ENCODE results near the gene STAT1. TPM values are rescaled to one million over a fixed set of nuclear protein-coding genes. Genes with fewer than 3 reads are reported as not detected.

The STAT1 gene
- total RNA-seq, 3 donors from 2014 or later (not counting 1 experiment from before 2014, with no cell fraction given) = 49.1 to 91.6 (median 86.2) TPM

- no peak overlapping the region for H3K27ac ChIP-seq (ENCODE audit: low read length)
- peaks cover 32% of the 10 kb centered on the region for H3K4me1 ChIP-seq (ENCODE audit: control insufficient read depth, insufficient read depth, low read length)
- ATAC-seq (peak; percentile 48 to 52 (median 49)), DNase-seq (peak in 1 of 2 donors; percentile 78)
- H3K36me3 ChIP-seq (ENCODE audit: control insufficient read depth, insufficient read depth, low read length) = peaks cover 5% of the 10 kb centered on the region
- 1% methylated on average over 9 of the region's 10 CpGs for WGBS (ENCODE audit: insufficient coverage)
- Mint-ChIP-seq H3K27ac (no peak overlapping the region), H3K9me3 (no peaks in the 10 kb centered on the region), H3K4me1 (peaks cover 33 to 42% of the 10 kb centered on the region in 2 donors), H3K36me3 (no peaks in the 10 kb centered on the region), H3K27me3 (ENCODE audit: low read depth in 2 of 2) (no peaks in the 10 kb centered on the region), H3K4me3 (no peak overlapping the region)
- no peaks in the 10 kb centered on the region for H3K27me3 ChIP-seq (ENCODE audit: control insufficient read depth, insufficient read depth, low read length)
- H3K9me3 ChIP-seq (ENCODE audit: control insufficient read depth, insufficient read depth, low read length) = no peaks in the 10 kb centered on the region
- intact Hi-C loops (cut with micrococcal nuclease) = loop anchor here (1.0 to 2.0 kb wide), 6 partner anchors 13 to 155 kb away; no protein-coding TSS in a partner anchor
- no peak overlapping the region for H3K4me3 ChIP-seq (ENCODE audit: low read length)
- TF ChIP-seq, protein P1, sequence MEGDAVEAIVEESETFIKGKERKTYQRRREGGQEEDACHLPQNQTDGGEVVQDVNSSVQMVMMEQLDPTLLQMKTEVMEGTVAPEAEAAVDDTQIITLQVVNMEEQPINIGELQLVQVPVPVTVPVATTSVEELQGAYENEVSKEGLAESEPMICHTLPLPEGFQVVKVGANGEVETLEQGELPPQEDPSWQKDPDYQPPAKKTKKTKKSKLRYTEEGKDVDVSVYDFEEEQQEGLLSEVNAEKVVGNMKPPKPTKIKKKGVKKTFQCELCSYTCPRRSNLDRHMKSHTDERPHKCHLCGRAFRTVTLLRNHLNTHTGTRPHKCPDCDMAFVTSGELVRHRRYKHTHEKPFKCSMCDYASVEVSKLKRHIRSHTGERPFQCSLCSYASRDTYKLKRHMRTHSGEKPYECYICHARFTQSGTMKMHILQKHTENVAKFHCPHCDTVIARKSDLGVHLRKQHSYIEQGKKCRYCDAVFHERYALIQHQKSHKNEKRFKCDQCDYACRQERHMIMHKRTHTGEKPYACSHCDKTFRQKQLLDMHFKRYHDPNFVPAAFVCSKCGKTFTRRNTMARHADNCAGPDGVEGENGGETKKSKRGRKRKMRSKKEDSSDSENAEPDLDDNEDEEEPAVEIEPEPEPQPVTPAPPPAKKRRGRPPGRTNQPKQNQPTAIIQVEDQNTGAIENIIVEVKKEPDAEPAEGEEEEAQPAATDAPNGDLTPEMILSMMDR (IDR thresholded peaks at IDR 0.05) = peak; percentile 83
These were observed 38.1 kb upstream of the STAT1 start for GRCh38 chr2:191051825-191052778.

DNA sequence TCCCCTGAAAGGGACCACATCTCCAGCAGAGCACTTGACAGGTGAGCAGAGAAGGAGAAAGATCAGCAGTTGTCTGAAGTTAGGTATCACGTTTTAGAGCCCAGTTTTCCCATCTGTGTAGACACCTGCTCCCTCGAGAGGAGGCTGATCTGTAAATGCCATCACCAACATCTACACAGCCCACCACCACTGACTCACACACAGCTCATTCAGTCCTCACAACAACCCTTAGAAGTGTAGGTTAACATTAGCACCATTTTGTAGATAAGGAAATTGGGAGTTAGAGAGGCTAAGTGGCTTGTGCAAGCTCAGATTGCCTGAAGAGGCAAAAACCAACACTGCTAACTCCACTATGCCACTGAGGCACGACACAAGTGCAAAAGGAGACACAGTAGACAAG, 37.2 kb upstream of the STAT1 start:
- peaks cover 8% of the 10 kb centered on the region for H3K36me3 ChIP-seq (ENCODE audit: control insufficient read depth, insufficient read depth, low read length)
- Mint-ChIP-seq H3K4me3 (no peak overlapping the region), H3K27me3 (ENCODE audit: low read depth in 2 of 2) (no peaks in the 10 kb centered on the region), H3K9me3 (no peaks in the 10 kb centered on the region), H3K27ac (no peak overlapping the region), H3K4me1 (peaks cover 36 to 39% of the 10 kb centered on the region in 2 donors), H3K36me3 (no peaks in the 10 kb centered on the region)
- 83% methylated on average over 3 of the region's 3 CpGs for WGBS (ENCODE audit: insufficient coverage)
- peaks cover 26% of the 10 kb centered on the region for H3K4me1 ChIP-seq (ENCODE audit: control insufficient read depth, insufficient read depth, low read length)
- TF ChIP-seq, protein P1 (IDR thresholded peaks at IDR 0.05) = no peak
- no peak for DNase-seq
- intact Hi-C loops (cut with micrococcal nuclease) = loop anchor here (2.0 kb wide), 3 partner anchors 14 to 156 kb away; no protein-coding TSS in a partner anchor
- H3K9me3 ChIP-seq (ENCODE audit: control insufficient read depth, insufficient read depth, low read length) = no peaks in the 10 kb centered on the region
- no peak overlapping the region for H3K27ac ChIP-seq (ENCODE audit: low read length)
- H3K27me3 ChIP-seq (ENCODE audit: control insufficient read depth, insufficient read depth, low read length) = no peaks in the 10 kb centered on the region
- no peak for ATAC-seq
- no peak overlapping the region for H3K4me3 ChIP-seq (ENCODE audit: low read length)

DNA sequence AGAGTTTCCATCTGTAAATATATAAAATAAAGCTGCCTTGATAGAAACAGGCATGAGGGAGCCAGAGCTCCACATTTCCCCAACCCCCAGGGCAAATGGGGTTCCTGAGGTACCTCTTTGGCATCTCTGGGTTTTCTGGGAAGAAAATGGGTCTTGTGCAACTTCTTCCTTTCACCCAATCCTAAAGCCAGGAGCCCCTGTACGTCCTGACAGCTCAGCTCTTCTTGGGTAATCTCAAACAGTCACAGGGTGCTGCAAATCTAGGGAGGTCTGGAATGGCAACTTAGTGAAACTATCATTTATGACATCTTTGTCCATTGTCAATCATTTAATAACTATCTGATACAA, 36.6 kb upstream of the STAT1 start:
- no peak for ATAC-seq
- H3K27me3 ChIP-seq (ENCODE audit: control insufficient read depth, insufficient read depth, low read length) = no peaks in the 10 kb centered on the region
- H3K4me1 Mint-ChIP-seq = peaks cover 35 to 39% of the 10 kb centered on the region in 2 donors
- H3K4me1 ChIP-seq (ENCODE audit: control insufficient read depth, insufficient read depth, low read length) = peaks cover 26% of the 10 kb centered on the region
- no peak overlapping the region for H3K27ac ChIP-seq (ENCODE audit: low read length)
- no peak overlapping the region for H3K27ac Mint-ChIP-seq
- no peaks in the 10 kb centered on the region for H3K9me3 ChIP-seq (ENCODE audit: control insufficient read depth, insufficient read depth, low read length)
- TF ChIP-seq, protein P1 (IDR thresholded peaks at IDR 0.05) = no peak
- H3K27me3 Mint-ChIP-seq (ENCODE audit: low read depth in 2 of 2) = no peaks in the 10 kb centered on the region
- WGBS (ENCODE audit: insufficient coverage) = no CpG with 5 or more reads among the region's 1 CpG
- H3K9me3 Mint-ChIP-seq = no peaks in the 10 kb centered on the region
- peaks cover 8% of the 10 kb centered on the region for H3K36me3 ChIP-seq (ENCODE audit: control insufficient read depth, insufficient read depth, low read length)
- H3K4me3 ChIP-seq (ENCODE audit: low read length) = no peak overlapping the region
- H3K36me3 Mint-ChIP-seq = no peaks in the 10 kb centered on the region
- DNase-seq = no peak
- intact Hi-C loops (cut with micrococcal nuclease) = loop anchor here (2.0 kb wide), 3 partner anchors 14 to 156 kb away; no protein-coding TSS in a partner anchor
- H3K4me3 Mint-ChIP-seq = peak overlapping the region; percentile 80

Data from natural killer cell (primary cell).